NT2/D1 (cell line): ENCODE data around the gene DRC3.

Source experiments
- YY1 ChIP-seq: IDR thresholded peaks from 2 replicates; pipeline ENCODE4 v1.6.1; 2011; ENCODE audit not compliant: insufficient read length, insufficient read depth
- ZNF274 ChIP-seq: IDR thresholded peaks from 2 replicates; pipeline ENCODE4 v1.6.1; 2011; ENCODE audit warnings: mild to moderate bottlenecking, low read depth, low read length

GRCh38 chr17:18020971-18021370, 48.3 kb downstream of the DRC3 start:
- TF ChIP-seq YY1: no peak
- TF ChIP-seq ZNF274: no peak
